ENCODE data around the gene IL1RAP.

The IL1RAP gene

DNA sequence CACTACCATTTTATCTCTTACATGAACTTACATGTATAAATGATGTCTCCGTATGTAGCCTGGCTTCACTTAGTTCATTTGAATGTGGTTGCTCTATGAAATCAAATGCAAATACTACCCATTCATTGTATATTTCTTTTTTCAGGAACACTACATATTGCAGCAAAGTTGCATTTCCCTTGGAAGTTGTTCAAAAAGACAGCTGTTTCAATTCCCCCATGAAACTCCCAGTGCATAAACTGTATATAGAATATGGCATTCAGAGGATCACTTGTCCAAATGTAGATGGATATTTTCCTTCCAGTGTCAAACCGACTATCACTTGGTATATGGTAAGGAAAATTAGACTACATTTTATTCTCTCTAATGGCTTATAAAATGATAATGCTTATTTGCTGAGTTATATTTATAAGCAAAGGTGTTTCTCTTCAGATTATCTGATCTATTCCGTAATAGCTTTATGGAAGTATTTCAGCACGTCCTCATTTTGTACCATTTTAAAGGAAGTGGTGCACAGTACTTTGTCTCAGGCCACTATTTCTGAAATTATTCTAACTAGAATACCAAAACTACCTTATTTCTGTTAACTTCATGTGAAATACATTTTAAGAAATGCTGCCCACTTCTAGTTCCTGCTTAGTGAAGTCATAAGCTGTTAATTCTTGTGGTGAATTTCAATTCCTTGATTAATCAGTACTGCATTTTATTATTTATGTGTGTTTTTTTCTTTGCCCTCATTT is 95.1 kb downstream of the IL1RAP start:
- no peak for DNase-seq

GRCh38 chr3:190614226-190615059 is 100.6 kb downstream of the IL1RAP start:
- DNase-seq, result no peak

GRCh38 chr3:190615060-190615384 is 101.1 kb downstream of the IL1RAP start:
- no peak for DNase-seq

DNA sequence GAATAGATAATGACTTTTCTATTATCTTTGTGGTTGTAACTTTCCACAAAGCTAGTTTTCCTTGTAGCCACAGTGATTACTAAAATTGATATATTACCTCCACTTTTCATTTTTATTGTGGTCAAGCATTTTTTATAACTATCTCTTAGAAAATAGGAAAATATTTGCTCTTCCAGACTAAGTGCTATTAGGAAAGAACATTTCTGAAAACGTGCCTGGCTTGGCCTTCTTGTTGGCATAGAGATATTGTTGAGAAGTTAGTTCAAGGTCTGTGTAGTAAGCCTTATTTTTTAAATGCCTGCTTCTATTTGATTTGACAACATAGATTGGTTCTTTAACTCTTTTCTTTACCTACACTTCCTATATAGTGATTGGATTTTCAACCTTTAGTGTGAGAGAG is 101.7 kb downstream of the IL1RAP start:
- DNase-seq, result no peak

- DNase-seq, result no peak
Measured at GRCh38 chr3:190616637-190617036, 102.8 kb downstream of the IL1RAP start.

DNA sequence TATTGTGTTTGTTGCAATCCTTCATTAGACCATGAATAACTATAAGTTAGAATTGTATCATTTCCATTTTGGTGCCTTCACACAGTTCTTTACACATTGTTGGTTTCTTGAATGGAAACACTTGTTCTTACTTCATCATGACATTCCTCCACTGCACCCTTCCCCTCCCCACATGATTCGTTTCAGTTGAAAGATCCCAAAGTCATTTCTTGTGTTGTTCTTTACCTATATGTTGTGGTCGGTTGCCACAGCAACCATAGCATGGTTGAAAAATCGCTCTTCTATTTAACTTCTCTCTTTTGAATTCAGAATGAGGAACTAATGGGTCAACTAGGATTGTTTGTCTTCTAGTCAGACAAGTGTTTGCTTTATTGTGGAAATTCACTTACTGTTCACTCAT is 103.3 kb downstream of the IL1RAP start:
- no peak for DNase-seq

GRCh38 chr3:190618330-190619030 is 104.6 kb downstream of the IL1RAP start:
- no peak for DNase-seq

DNA sequence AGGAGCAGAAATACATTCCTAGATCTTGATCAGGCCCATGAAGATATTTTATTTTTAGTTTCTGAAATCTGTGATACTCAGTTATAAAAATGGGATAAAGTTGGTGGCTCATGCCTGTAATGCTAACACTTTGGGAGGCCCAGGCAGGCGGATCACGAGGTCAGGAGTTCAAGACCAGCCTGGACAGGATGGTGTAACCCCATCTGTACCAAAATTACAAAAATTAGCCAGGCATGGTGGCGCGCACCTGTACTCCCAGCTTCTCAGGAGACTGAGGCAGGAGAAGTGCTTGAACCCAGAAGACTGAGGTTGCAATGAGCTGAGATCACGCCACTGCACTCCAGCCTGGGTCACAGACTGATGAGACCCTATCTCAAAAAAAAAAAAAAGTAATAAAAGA is 105.5 kb downstream of the IL1RAP start:
- no peak for DNase-seq

- no peak for DNase-seq
Measured at GRCh38 chr3:190619761-190620160, 105.9 kb downstream of the IL1RAP start.

- no peak for DNase-seq
Measured at GRCh38 chr3:190620886-190621608, 107.2 kb downstream of the IL1RAP start.

DNA sequence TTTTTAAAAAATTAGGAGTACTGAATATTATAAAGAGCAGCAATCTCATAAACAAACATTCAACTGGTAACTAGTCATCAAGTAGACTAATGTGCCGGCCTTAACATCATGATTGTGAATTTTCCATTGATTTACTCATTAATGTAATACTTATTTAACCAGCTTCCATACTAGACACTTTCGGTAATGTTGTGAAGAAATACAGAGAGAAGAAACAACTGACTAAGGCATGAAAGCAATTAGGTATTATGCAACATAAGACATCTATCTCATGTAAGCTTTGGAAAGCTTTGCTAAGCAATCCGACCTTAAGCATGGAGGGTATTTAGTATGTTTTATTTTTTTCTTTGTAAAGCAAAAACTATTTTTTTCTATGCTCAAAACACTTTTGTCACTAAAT is 108.0 kb downstream of the IL1RAP start:
- DNase-seq, result no peak

GRCh38 chr3:190624282-190624681 is 110.4 kb downstream of the IL1RAP start:
- no peak for DNase-seq

- no peak for DNase-seq
Measured at GRCh38 chr3:190626951-190627620, 113.2 kb downstream of the IL1RAP start.

GRCh38 chr3:190629088-190629487 is 115.2 kb downstream of the IL1RAP start:
- no peak for DNase-seq

DNA sequence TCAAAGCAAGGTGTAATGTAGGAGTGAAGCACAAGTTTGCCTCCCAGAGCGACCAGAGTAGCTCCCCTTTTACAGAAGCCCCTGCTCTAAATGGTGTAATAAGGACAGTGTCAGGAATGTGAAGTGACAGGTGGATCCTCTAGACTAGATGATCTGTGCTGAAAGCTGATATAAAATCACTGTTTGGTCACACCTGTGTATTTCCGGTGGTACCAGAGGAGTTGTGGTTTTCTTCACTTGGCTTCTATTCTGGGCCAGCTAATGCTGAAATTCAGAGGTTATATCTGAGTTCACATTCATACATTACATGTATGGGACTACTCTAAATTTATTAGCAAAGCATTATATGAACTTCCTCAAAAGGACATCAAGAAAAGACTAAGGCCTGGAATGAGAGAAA is 117.4 kb downstream of the IL1RAP start:
- no peak for DNase-seq

DNA sequence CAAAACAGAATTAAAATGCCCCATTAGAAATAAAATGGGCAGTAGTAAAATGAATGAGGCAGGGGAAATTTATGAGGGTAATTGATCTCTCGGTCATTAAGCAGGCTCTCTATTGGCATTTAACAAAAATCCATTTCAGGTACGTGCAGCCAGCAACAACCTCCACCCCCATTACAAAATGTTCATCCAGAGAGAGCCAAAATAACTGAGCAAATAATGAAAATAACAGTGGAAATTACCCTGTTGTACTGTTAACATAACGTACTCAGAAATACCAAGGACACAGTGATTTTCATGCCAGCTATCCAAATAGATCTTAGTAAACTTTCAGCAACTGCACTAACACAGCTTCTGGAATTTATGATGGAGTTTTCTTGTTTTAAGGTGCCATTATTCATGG is 127.7 kb downstream of the IL1RAP start:
- no peak for DNase-seq

DNA sequence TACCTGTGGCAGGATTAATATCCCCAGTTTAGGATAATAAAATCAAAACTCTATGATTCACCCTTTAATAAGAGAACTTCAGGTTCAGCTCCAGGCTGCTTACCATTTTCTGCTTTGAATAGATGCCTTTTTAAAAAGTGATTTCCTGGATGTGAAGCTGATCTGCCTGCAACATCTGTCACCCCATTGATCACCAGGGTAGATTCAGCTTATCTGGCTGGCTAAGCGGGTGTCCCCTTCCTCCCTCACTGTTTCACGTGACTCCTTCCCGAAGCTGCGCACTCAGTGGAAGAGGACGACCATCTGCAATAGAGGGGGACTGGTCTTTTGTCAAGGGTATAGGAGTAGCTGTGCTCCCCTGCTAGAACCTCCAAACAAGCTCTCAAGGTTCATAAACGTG is 128.1 kb downstream of the IL1RAP start:
- DNase-seq, result no peak

DNA sequence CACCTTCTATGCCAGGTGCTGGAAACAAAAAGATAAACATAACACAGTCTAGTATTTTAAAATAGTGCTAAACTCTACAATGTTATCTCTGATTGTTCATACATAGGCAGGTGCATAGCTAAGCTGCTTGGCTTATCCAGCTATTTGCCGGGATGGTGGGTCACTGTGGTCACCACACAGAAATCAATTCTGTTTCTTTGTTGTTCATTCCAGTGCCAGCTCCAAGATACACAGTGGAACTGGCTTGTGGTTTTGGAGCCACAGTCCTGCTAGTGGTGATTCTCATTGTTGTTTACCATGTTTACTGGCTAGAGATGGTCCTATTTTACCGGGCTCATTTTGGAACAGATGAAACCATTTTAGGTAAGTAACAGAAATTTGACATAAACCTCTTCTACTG is 130.2 kb downstream of the IL1RAP start:
- DNase-seq, result no peak

DNA sequence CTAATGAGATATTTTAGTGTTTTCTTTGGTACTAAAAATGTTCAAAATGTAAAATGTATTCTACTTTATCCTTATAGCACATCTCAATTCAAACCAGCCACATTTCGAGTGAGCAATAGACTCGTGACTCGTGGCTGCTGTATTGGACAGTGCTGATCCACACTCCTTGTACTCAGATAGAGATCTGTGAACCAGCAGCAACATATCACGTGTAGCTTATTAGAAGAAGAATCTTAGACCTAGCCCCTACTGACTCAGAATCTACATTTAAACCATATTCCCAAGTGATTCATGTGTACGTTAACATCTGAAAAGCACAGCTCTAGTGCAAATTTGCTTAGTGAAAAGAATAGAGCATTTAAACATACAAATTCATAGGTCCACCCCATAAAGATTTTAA is 130.9 kb downstream of the IL1RAP start:
- DNase-seq, result no peak

DNA sequence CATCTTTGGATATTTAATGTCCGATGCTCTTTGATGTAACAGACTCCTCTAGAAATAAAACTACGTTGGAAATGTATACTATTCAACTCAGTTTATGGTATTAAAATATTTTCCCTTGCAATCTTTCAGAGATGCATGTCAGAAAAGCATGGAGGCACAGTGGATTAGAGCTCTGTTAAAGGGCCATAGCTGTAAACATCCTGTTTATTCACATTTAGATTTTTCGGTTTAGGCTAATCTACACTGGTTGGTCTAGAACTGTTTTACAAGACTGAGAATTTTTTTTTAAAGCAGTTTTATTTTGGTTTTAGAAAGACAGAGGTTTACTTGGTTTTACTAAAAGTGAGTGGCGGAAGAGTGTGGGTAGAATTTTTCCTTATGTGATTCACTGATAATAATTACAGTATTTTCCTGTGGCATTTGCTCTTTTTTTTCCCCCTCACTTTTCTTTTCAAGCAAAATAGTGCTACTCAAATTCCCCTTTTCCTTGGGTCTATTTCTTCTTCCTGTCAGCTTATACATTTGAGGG is 132.1 kb downstream of the IL1RAP start:
- DNase-seq, result no peak

DNA sequence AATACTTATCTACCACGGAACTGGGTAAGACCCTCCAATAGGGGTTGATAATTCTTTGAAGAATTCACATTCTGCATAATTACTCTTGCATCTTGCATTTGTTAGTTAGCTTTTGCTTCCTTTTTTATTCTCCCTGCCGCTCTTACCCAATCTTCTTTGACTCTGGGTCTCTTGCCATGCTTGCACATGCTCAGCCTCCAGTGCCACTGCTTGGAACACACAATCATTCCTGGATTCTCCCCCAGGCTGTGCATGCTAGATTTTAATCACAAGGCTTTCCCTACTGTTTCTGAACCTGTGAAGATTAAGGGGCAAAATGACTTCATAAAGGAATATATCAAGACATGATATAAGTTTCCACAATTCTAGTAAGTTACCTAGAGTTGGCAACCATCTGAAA is 133.1 kb downstream of the IL1RAP start:
- no peak for DNase-seq

Measured in anterior cingulate cortex (tissue), 58 donors.